ENCODE data around the gene TSPAN9.

GRCh38 chr12:3054374-3054773, 22.8 kb upstream of the TSPAN9 start:
- no peak for TF ChIP-seq CTCF (IDR thresholded peaks at IDR 0.05; ENCODE audit: insufficient read depth, low read length, poor library complexity, severe bottlenecking)
- no peak for TF ChIP-seq EZH2phosphoT487 (conservative IDR thresholded peaks at IDR 0.05; ENCODE audit: low read length)

Measured in SU-DHL-6 (cell line).